ENCODE results near the gene C1orf21. TPM values are rescaled to one million over a fixed set of nuclear protein-coding genes. Genes with fewer than 3 reads are reported as not detected.

The C1orf21 gene
- total RNA-seq, 1 donor from 2014 or later = 44.6 TPM

GRCh38 chr1:184399192-184399847 lies 12.5 kb downstream of the C1orf21 start:
- peaks cover 5% of the 10 kb centered on the region for H3K9me3 Mint-ChIP-seq
- H3K4me1 Mint-ChIP-seq (ENCODE audit: unreplicated experiment) = peaks cover 5% of the 10 kb centered on the region
- H3K27ac Mint-ChIP-seq = no peak overlapping the region
- no peak for DNase-seq (ENCODE audit: extremely low spot score, unreplicated experiment)
- H3K4me3 Mint-ChIP-seq = no peak overlapping the region
- no peaks in the 10 kb centered on the region for H3K27me3 Mint-ChIP-seq
- peaks cover 4% of the 10 kb centered on the region for H3K36me3 Mint-ChIP-seq
- TF ChIP-seq CTCF (conservative IDR thresholded peaks at IDR 0.05) = no peak

- Mint-ChIP-seq H3K27ac (no peak overlapping the region), H3K36me3 (peaks cover 6% of the 10 kb centered on the region), H3K9me3 (peaks cover 3% of the 10 kb centered on the region), H3K4me3 (no peak overlapping the region), H3K4me1 (ENCODE audit: unreplicated experiment) (peaks cover 39% of the 10 kb centered on the region), H3K27me3 (no peaks in the 10 kb centered on the region)
- TF ChIP-seq CTCF (conservative IDR thresholded peaks at IDR 0.05) = no peak
- DNase-seq (ENCODE audit: extremely low spot score, unreplicated experiment) = no peak
Observed at GRCh38 chr1:184403961-184404726, 17.3 kb downstream of the C1orf21 start.

- no peak for DNase-seq (ENCODE audit: extremely low spot score, unreplicated experiment)
- Mint-ChIP-seq H3K4me3 (no peak overlapping the region), H3K27ac (no peak overlapping the region), H3K9me3 (peaks cover 3% of the 10 kb centered on the region), H3K27me3 (no peaks in the 10 kb centered on the region), H3K36me3 (peaks cover 7% of the 10 kb centered on the region), H3K4me1 (ENCODE audit: unreplicated experiment) (peaks cover 40% of the 10 kb centered on the region)
- no peak for TF ChIP-seq CTCF (conservative IDR thresholded peaks at IDR 0.05)
Observed at GRCh38 chr1:184404727-184405027, 17.8 kb downstream of the C1orf21 start.

GRCh38 chr1:184405094-184405800 lies 18.4 kb downstream of the C1orf21 start:
- no peak overlapping the region for H3K4me3 Mint-ChIP-seq
- no peaks in the 10 kb centered on the region for H3K27me3 Mint-ChIP-seq
- H3K36me3 Mint-ChIP-seq = peaks cover 7% of the 10 kb centered on the region
- peaks cover 3% of the 10 kb centered on the region for H3K9me3 Mint-ChIP-seq
- peaks cover 40% of the 10 kb centered on the region for H3K4me1 Mint-ChIP-seq (ENCODE audit: unreplicated experiment)
- H3K27ac Mint-ChIP-seq = no peak overlapping the region
- no peak for TF ChIP-seq CTCF (conservative IDR thresholded peaks at IDR 0.05)
- DNase-seq (ENCODE audit: extremely low spot score, unreplicated experiment) = no peak

- no peak for TF ChIP-seq CTCF (conservative IDR thresholded peaks at IDR 0.05)
- Mint-ChIP-seq H3K27ac (no peak overlapping the region), H3K9me3 (peaks cover 3% of the 10 kb centered on the region), H3K4me1 (ENCODE audit: unreplicated experiment) (peaks cover 40% of the 10 kb centered on the region), H3K36me3 (peaks cover 7% of the 10 kb centered on the region), H3K27me3 (no peaks in the 10 kb centered on the region), H3K4me3 (no peak overlapping the region)
- no peak for DNase-seq (ENCODE audit: extremely low spot score, unreplicated experiment)
Observed at GRCh38 chr1:184405801-184406142, 18.9 kb downstream of the C1orf21 start.
